Lower lobe of right lung (tissue), 2 donors: ENCODE data around the gene FLT3. TPM values are rescaled to one million over a fixed set of nuclear protein-coding genes. Genes with fewer than 3 reads are reported as not detected.

Source experiments
- ATAC-seq, 2 donors: fragments of 200-7000 bp; cut with Tn5 transposase; one replicate each; pipeline ENCODE4 v1.9.1; 2020 to 2022; ENCODE audit warnings: mild to moderate bottlenecking in 2 of 2, moderate library complexity in 2 of 2
- DNase-seq: peaks from one replicate; pipeline ENCODE4 v3.0.0-alpha.2; 2020
- H3K27ac ChIP-seq: fragments of 200-600 bp; one replicate; pipeline ENCODE4 v1.8.0; 2022
- H3K27me3 ChIP-seq: fragments of 200-600 bp; one replicate; pipeline ENCODE4 v1.8.0; 2022; ENCODE audit warnings: low read depth
- H3K36me3 ChIP-seq: fragments of 200-600 bp; one replicate; pipeline ENCODE4 v1.8.0; 2022; ENCODE audit warnings: mild to moderate bottlenecking
- H3K4me1 ChIP-seq: fragments of 200-600 bp; one replicate; pipeline ENCODE4 v1.8.0; 2022
- H3K4me3 ChIP-seq: fragments of 200-600 bp; one replicate; pipeline ENCODE4 v1.8.0; 2022; ENCODE audit warnings: mild to moderate bottlenecking
- H3K9me3 ChIP-seq: fragments of 200-600 bp; one replicate; pipeline ENCODE4 v1.8.0; 2022
- intact Hi-C: fragments of 100-400 bp; cut with DNase I; formaldehyde crosslinking; loops from one replicate; pipeline ENCODE4 v1.11.0; 2022
- total RNA-seq: library from RNA; stranded (reverse); fragmentation: NEBNext Ultra II Directional; extraction: Animal tissue kit (Norgen Biotek cat#: 25700); gene quantifications from one replicate; pipeline ENCODE4 v1.2.1, GENCODE V29; 2021
- TF ChIP-seq, protein P1 (sequence below): fragments of 200-600 bp; IDR thresholded peaks from one replicate; pipeline ENCODE4 v1.8.0; 2022; ENCODE audit warnings: antibody characterized with exemption, mild to moderate bottlenecking
- donor health status: DM: no; HTN: yes; CAD: no; lungs with severe emphysema.

Gene FLT3
- total RNA-seq, 1 donor from 2014 or later: 1.6 TPM

DNA sequence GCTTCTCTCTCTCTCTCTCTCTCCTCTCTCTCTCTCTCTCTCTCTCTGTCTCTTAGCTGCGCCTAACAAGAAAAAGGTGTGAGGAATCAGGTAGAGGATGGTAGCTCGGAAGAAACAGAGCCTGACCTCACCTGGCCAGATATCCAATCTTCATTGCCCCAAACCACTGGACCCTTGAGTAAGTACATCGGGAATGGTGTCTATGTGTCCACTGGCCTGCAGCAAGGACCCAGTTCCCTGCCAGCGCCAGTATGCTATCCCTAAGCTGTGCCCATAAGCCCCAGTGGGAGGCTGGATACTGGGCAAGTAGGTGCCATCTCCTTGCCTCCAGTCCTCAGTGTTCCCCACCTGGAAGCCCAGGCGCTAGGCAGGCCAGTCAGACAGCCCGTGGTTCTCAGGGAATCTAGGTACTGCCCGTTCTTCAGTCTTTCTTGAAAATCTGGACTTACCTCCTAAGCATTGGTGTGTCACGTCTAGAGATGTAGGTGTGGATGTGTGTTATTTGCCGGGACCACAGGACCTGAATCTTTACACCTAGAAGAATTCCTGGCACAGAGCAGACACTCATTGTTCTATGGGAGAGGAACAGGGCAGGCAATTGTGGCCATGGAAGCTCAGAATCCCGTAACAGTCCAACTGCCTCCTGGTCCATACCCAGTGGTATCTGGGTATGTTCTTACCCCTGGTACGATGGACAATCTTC is 119.2 kb downstream of the FLT3 start:
- H3K9me3 ChIP-seq: no peaks in the 10 kb centered on the region
- H3K27ac ChIP-seq: no peak overlapping the region
- H3K27me3 ChIP-seq: peaks cover 91% of the 10 kb centered on the region
- peaks cover 15% of the 10 kb centered on the region for H3K4me1 ChIP-seq
- ATAC-seq (no peak), DNase-seq (no peak)
- no peak overlapping the region for H3K4me3 ChIP-seq
- H3K36me3 ChIP-seq: no peaks in the 10 kb centered on the region
- TF ChIP-seq, protein P1, sequence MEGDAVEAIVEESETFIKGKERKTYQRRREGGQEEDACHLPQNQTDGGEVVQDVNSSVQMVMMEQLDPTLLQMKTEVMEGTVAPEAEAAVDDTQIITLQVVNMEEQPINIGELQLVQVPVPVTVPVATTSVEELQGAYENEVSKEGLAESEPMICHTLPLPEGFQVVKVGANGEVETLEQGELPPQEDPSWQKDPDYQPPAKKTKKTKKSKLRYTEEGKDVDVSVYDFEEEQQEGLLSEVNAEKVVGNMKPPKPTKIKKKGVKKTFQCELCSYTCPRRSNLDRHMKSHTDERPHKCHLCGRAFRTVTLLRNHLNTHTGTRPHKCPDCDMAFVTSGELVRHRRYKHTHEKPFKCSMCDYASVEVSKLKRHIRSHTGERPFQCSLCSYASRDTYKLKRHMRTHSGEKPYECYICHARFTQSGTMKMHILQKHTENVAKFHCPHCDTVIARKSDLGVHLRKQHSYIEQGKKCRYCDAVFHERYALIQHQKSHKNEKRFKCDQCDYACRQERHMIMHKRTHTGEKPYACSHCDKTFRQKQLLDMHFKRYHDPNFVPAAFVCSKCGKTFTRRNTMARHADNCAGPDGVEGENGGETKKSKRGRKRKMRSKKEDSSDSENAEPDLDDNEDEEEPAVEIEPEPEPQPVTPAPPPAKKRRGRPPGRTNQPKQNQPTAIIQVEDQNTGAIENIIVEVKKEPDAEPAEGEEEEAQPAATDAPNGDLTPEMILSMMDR: no peak
- intact Hi-C loops: no loop called here

GRCh38 chr13:27980280-27980998 is 119.9 kb downstream of the FLT3 start:
- peaks cover 92% of the 10 kb centered on the region for H3K27me3 ChIP-seq
- TF ChIP-seq, protein P1: no peak
- H3K4me3 ChIP-seq: no peak overlapping the region
- DNase-seq (no peak), ATAC-seq (peak in 1 of 2 donors; percentile 20)
- peaks cover 15% of the 10 kb centered on the region for H3K4me1 ChIP-seq
- H3K36me3 ChIP-seq: no peaks in the 10 kb centered on the region
- no peaks in the 10 kb centered on the region for H3K9me3 ChIP-seq
- intact Hi-C loops: no loop called here
- no peak overlapping the region for H3K27ac ChIP-seq

- Histone ChIP-seq H3K36me3 (no peaks in the 10 kb centered on the region), H3K27ac (no peak overlapping the region), H3K4me1 (peaks cover 15% of the 10 kb centered on the region), H3K4me3 (no peak overlapping the region), H3K27me3 (peaks cover 97% of the 10 kb centered on the region), H3K9me3 (no peaks in the 10 kb centered on the region)
- no peak for ATAC-seq
- intact Hi-C loops: no loop called here
- TF ChIP-seq, protein P1: no peak
- no peak for DNase-seq
These were observed 120.6 kb downstream of the FLT3 start for GRCh38 chr13:27979765-27980279.

DNA sequence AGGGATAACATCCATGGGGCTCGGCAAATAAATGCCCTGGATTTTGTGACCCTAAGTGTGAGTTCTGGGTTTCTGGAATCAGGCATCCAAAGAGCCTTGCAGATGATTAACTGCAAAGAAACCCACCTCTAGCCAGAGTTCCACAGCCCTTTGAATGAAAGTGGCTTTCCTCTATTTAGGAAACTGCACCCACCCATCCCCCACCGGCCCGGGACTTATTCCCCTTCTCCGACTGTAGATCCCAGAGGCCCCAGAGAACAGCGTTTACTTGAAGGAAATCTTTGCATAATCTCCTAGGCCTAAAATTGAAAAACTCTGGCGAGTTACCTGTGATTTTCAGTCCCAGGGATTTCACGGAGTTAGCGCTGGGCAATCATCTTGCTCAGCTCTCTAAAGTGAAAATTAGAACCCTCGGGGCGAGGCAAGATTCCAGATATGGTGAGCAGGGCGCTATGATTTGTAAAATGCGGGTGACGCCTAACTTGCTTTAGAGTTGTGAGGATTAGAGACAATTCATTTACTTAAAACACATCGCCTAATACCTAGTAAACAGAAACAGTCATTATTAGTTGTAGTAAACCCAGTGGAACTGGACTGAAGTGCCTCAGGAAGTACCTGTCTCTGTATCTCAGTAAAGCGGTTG is 121.3 kb downstream of the FLT3 start:
- H3K9me3 ChIP-seq: no peaks in the 10 kb centered on the region
- DNase-seq: no peak
- no peak overlapping the region for H3K4me3 ChIP-seq
- peaks cover 15% of the 10 kb centered on the region for H3K4me1 ChIP-seq
- peaks cover 100% of the 10 kb centered on the region for H3K27me3 ChIP-seq
- TF ChIP-seq, protein P1: no peak
- no peak for ATAC-seq
- no peaks in the 10 kb centered on the region for H3K36me3 ChIP-seq
- intact Hi-C loops: no loop called here
- H3K27ac ChIP-seq: no peak overlapping the region

DNA sequence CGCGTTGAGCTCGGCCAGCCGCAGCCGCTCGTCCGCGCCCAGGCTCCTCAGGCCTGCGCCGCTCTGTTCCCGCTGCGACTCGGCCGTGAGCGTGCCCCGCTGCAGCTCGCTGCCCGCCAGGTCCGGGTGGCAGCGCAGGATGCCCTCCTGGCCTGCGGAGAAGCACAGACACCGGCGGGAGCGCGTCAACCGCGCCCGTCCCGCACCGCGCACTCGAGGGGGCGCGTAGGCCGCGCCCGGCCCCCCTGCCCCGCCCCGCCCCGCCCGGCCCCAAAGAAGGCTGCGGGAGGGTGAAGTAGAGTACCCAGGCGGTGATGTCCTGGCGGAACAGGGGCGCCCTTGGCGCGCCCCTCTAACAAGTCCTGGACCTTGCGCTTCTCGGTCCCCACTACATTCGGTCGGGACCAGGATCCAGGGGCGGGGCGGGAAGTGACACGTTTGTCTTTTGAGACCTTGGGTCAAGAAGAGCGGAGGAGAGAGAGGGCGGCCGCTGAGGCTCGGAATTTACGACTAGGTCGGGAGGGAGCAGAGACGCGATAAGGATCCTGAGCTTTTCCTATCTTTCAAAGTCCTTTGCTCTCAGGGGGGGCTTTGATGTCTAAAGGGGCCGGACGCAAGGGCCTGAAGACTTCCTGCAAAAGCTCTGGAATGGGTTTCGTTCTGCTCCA is 121.9 kb downstream of the FLT3 start:
- Histone ChIP-seq H3K27ac (no peak overlapping the region), H3K27me3 (peaks cover 100% of the 10 kb centered on the region), H3K36me3 (no peaks in the 10 kb centered on the region), H3K4me3 (no peak overlapping the region), H3K9me3 (no peaks in the 10 kb centered on the region), H3K4me1 (peaks cover 15% of the 10 kb centered on the region)
- TF ChIP-seq, protein P1: no peak
- no peak for ATAC-seq
- DNase-seq: no peak
- intact Hi-C loops: no loop called here
